Spleen (tissue), 7 donors: ENCODE results near the gene ERI3.
A peak's percentile ranks its signal among the peaks of the same experiment; 100 is the strongest.

Source experiments
- POLR2A ChIP-seq, 3 donors: fragments of 450-650 bp; IDR thresholded peaks; one replicate each; pipeline ENCODE4 v1.5.1; 2017; ENCODE audit warnings: antibody characterized with exemption in 3 of 3, mild to moderate bottlenecking in 1 of 3
- POLR2AphosphoS5 ChIP-seq, 3 donors: sonication (generic); formaldehyde crosslinking; IDR thresholded peaks; one replicate each; pipeline ENCODE4 v1.5.1; 2017; ENCODE audit warnings: antibody characterized with exemption in 3 of 3
- TF ChIP-seq, protein P1 (sequence below), 11 experiments: fragments of 200-600 bp in 7 of 11; fragments of 450-650 bp in 4 of 11; sonication (generic) in 4 of 11; IDR thresholded peaks in 8 of 11; conservative IDR thresholded peaks in 3 of 11; 1 replicate in 7 of 11; 2 replicates in 4 of 11; pipeline versions ENCODE4 v1.4.0 to v1.8.0; 2016 to 2021; ENCODE audit warnings: antibody characterized with exemption in 11 of 11, inconsistent platforms in 4 of 11, mild to moderate bottlenecking in 1 of 11
- donor health status: DM: no; HTN: no; CAD: no; lungs with moderate emphysema.
- donor health status: DM: no; HTN: no; CAD: no.
- donor health status: DM: no; HTN: no; CAD: no.

DNA sequence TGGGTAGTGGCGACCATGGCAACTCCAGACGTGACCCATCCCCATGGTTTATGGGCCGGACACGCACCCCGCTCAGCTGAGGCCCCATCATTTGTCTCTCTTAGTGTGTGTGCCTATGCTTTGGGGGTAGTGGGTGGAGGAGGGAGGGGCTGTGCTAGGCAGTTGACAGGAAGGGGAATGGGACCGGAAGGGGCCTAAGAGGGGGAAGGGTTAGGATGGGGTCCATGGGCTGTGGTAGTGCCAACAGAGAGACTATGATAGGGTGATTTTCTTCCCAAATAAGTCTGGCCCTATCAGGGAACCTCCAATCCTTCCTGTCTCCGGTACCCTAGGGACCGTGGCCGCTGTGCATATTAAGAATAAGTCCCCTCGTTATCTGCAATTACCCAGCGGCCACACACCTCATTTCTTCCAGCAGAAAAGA, 131.9 kb downstream of the ERI3 start:
- TF ChIP-seq, protein P1, sequence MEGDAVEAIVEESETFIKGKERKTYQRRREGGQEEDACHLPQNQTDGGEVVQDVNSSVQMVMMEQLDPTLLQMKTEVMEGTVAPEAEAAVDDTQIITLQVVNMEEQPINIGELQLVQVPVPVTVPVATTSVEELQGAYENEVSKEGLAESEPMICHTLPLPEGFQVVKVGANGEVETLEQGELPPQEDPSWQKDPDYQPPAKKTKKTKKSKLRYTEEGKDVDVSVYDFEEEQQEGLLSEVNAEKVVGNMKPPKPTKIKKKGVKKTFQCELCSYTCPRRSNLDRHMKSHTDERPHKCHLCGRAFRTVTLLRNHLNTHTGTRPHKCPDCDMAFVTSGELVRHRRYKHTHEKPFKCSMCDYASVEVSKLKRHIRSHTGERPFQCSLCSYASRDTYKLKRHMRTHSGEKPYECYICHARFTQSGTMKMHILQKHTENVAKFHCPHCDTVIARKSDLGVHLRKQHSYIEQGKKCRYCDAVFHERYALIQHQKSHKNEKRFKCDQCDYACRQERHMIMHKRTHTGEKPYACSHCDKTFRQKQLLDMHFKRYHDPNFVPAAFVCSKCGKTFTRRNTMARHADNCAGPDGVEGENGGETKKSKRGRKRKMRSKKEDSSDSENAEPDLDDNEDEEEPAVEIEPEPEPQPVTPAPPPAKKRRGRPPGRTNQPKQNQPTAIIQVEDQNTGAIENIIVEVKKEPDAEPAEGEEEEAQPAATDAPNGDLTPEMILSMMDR (IDR thresholded peaks at IDR 0.05 in 8 of 11, conservative IDR thresholded peaks at IDR 0.05 in 3 of 11): no peak
- TF ChIP-seq POLR2AphosphoS5 (IDR thresholded peaks at IDR 0.05): peak in 1 of 3 donors; percentile 4
- TF ChIP-seq POLR2A (IDR thresholded peaks at IDR 0.05): no peak
